SU-DHL-6 (cell line): Measurements from ENCODE around the gene TMEM161A.

Experiments
- H2AFZ ChIP-seq: fragments of 200-600 bp; sonication (generic); 2 replicates; pipeline ENCODE4 v1.6.1; 2014; ENCODE audit warnings: low read depth, mild to moderate bottlenecking, moderate library complexity, mixed read lengths, antibody characterized with exemption, low read length; ENCODE audit not compliant: severe bottlenecking
- H3F3A ChIP-seq: fragments of 200-600 bp; shearing (Covaris generic); 2 replicates; pipeline ENCODE4 v1.6.0; 2016; ENCODE audit warnings: antibody characterized with exemption, mild to moderate bottlenecking; ENCODE audit not compliant: insufficient read depth
- H3K27ac ChIP-seq: fragments of 200-600 bp; sonication (generic); 2 replicates; pipeline ENCODE4 v1.5.1; 2016; ENCODE audit warnings: low read depth, mild to moderate bottlenecking, low read length, moderate library complexity, mixed read lengths
- H3K27me3 ChIP-seq: fragments of 200-600 bp; sonication (generic), shearing (Covaris generic); 2 replicates; pipeline ENCODE4 v1.6.0; 2014; ENCODE audit warnings: mild to moderate bottlenecking, low read length
- H3K36me3 ChIP-seq: fragments of 200-600 bp; sonication (generic); 2 replicates; pipeline ENCODE4 v1.6.1; 2014; ENCODE audit warnings: mild to moderate bottlenecking, low read length, mixed read lengths
- H3K4me2 ChIP-seq: fragments of 300-600, 200-600 bp; shearing (Covaris generic), sonication (generic); 2 replicates; pipeline ENCODE4 v1.6.0; 2014; ENCODE audit warnings: low read length, low read depth, mild to moderate bottlenecking; ENCODE audit not compliant: poor library complexity, severe bottlenecking
- H3K4me3 ChIP-seq: fragments of 200-600 bp; sonication (generic); 2 replicates; pipeline ENCODE4 v1.5.1; 2014; ENCODE audit warnings: antibody characterized with exemption, low read length, mild to moderate bottlenecking, mixed read lengths; ENCODE audit not compliant: insufficient read depth, poor library complexity, severe bottlenecking
- H3K79me2 ChIP-seq: fragments of 200-600 bp; sonication (generic); 2 replicates; pipeline ENCODE4 v1.6.1; 2014; ENCODE audit warnings: mild to moderate bottlenecking, low read length, moderate library complexity; ENCODE audit not compliant: insufficient read depth
- H3K9ac ChIP-seq: fragments of 200-600 bp; sonication (generic); 2 replicates; pipeline ENCODE4 v1.7.0; 2014; ENCODE audit warnings: mild to moderate bottlenecking, low read length
- H3K9me2 ChIP-seq: fragments of 200-600 bp; sonication (generic); replicated peaks from 2 replicates; pipeline ENCODE4 v1.6.1; 2014; ENCODE audit warnings: low read length; ENCODE audit not compliant: insufficient read depth
- H3K9me3 ChIP-seq: fragments of 200-600 bp; sonication (generic); 2 replicates; pipeline ENCODE4 v1.6.1; 2014; ENCODE audit warnings: low read length, mixed read lengths; ENCODE audit not compliant: insufficient read depth
- H4K20me1 ChIP-seq: fragments of 200-600 bp; sonication (generic); 2 replicates; pipeline ENCODE4 v1.6.1; 2014; ENCODE audit warnings: low read depth, mild to moderate bottlenecking, antibody characterized with exemption, low read length, moderate library complexity, mixed read lengths
- CTCF ChIP-seq: fragments of 200-600 bp; sonication (generic); IDR thresholded peaks from one replicate; pipeline ENCODE4 v1.5.1; 2017; ENCODE audit warnings: antibody characterized with exemption, mild to moderate bottlenecking, low read length, moderate library complexity; ENCODE audit not compliant: insufficient read depth, poor library complexity, severe bottlenecking
- EZH2phosphoT487 ChIP-seq: fragments of 200-600 bp; sonication (generic), shearing (Covaris generic); conservative IDR thresholded peaks from 2 replicates; pipeline ENCODE4 v1.6.1; 2018; ENCODE audit warnings: mild to moderate bottlenecking, antibody characterized with exemption, low read length, moderate library complexity, mixed read lengths

TMEM161A gene

GRCh38 chr19:19119325-19120237 is 18.7 kb downstream of the TMEM161A start:
- TF ChIP-seq CTCF (no peak), EZH2phosphoT487 (no peak)
- H3K4me2 ChIP-seq = no peak overlapping the region
- peaks cover 9% of the 10 kb centered on the region for H3K36me3 ChIP-seq
- no peaks in the 10 kb centered on the region for H3K9me3 ChIP-seq
- no peak overlapping the region for H3K9ac ChIP-seq
- H4K20me1 ChIP-seq = no peaks in the 10 kb centered on the region
- H2AFZ ChIP-seq = no peak overlapping the region
- no peaks in the 10 kb centered on the region for H3K9me2 ChIP-seq
- no peak overlapping the region for H3K4me3 ChIP-seq
- peaks cover 10% of the 10 kb centered on the region; the same call in 1 of the 2 replicates for H3F3A ChIP-seq
- H3K27me3 ChIP-seq = no peaks in the 10 kb centered on the region
- no peak overlapping the region for H3K27ac ChIP-seq
- H3K79me2 ChIP-seq = no peaks in the 10 kb centered on the region

GRCh38 chr19:19115954-19116353 is 22.3 kb downstream of the TMEM161A start:
- H3K79me2 ChIP-seq = no peaks in the 10 kb centered on the region
- no peak overlapping the region for H3K4me2 ChIP-seq
- TF ChIP-seq CTCF (peak; percentile 77), EZH2phosphoT487 (no peak)

GRCh38 chr19:19113040-19113626 is 25.1 kb downstream of the TMEM161A start:
- H3K79me2 ChIP-seq = no peaks in the 10 kb centered on the region
- no peak overlapping the region for H2AFZ ChIP-seq
- H3K27me3 ChIP-seq = no peaks in the 10 kb centered on the region
- no peak overlapping the region for H3K27ac ChIP-seq
- H3K9me2 ChIP-seq = no peaks in the 10 kb centered on the region
- no peaks in the 10 kb centered on the region for H3K36me3 ChIP-seq
- H3K9me3 ChIP-seq = no peaks in the 10 kb centered on the region
- H3K4me2 ChIP-seq = no peak overlapping the region
- TF ChIP-seq CTCF (no peak), EZH2phosphoT487 (no peak)
- H3K9ac ChIP-seq = no peak overlapping the region
- no peaks in the 10 kb centered on the region for H3F3A ChIP-seq
- no peak overlapping the region for H3K4me3 ChIP-seq
- no peaks in the 10 kb centered on the region for H4K20me1 ChIP-seq

More at GRCh38 chr19:19115954-19116353, 22.3 kb downstream of the TMEM161A start:
- H2AFZ ChIP-seq = no peak overlapping the region
- H4K20me1 ChIP-seq = no peaks in the 10 kb centered on the region
- H3K9me2 ChIP-seq = no peaks in the 10 kb centered on the region
- no peaks in the 10 kb centered on the region for H3K27me3 ChIP-seq
- no peak overlapping the region for H3K4me3 ChIP-seq
- H3K9ac ChIP-seq = no peak overlapping the region
- no peaks in the 10 kb centered on the region for H3K9me3 ChIP-seq
- H3K36me3 ChIP-seq = no peaks in the 10 kb centered on the region
- H3F3A ChIP-seq = no peaks in the 10 kb centered on the region
- no peak overlapping the region for H3K27ac ChIP-seq
